NCI-H1417 treated with DMSO at 0.1 percent for 48 hours (cell line): ENCODE data around the gene TP73.
A peak's percentile ranks its signal among the peaks of the same experiment; 100 is the strongest.

ENCODE experiments used
- DNase-seq: peaks from one replicate; lab custom pipeline; 2025; lab: John Stamatoyannopoulos, UW

TP73 gene

DNA sequence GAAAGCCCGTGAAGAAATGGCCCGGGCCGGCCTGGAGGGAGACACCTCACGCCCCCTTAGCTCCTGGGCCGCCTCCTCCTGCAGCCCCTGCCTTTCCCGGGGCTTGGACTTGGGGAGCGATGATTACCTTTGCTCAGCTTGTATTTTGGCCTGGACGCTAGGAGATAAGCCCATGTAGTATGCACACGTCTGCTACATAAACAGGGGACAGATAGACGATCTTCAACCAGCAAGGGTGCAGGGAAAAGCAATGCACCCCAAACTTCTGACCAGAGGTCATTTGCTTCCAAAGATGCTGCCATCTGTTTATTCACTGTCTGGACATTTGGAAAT is 936 bp downstream of the TP73 start:
- DNase-seq = no peak

DNA sequence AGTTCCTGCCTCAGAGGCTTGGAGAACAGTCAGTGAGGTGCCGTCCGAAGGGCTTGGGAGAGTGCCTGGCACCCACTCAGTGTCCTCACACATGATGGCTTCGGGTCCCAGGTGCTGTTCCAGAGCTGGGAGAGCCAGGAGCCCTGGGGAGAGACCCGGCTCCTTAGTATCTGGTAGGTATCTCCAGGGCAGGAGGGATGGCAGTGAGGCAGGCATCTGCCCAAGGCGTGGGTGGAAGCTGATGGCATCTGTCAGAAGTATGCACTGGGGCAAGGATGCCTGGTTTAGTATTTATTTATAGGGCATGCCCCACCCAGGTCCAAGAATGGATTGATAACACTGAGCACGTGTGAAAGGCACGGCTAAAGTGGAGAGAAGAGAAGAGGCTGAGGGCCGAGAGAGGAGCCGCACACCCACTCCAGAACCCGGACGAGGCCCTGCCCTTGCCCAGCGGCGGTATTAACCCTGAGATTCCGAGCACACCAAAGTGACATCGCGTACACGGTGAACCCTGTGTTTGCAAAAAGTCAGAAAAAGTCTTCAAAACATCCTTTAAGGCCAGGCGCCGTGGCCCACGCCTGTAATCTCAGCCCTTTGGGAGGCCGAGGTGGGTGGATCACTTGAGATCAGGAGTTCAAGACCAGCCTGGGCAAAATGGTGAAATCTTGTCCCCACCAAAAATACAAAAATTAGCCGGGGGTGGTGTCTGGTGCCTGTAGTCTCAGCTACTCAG is 2.4 kb downstream of the TP73 start:
- DNase-seq = no peak

DNA sequence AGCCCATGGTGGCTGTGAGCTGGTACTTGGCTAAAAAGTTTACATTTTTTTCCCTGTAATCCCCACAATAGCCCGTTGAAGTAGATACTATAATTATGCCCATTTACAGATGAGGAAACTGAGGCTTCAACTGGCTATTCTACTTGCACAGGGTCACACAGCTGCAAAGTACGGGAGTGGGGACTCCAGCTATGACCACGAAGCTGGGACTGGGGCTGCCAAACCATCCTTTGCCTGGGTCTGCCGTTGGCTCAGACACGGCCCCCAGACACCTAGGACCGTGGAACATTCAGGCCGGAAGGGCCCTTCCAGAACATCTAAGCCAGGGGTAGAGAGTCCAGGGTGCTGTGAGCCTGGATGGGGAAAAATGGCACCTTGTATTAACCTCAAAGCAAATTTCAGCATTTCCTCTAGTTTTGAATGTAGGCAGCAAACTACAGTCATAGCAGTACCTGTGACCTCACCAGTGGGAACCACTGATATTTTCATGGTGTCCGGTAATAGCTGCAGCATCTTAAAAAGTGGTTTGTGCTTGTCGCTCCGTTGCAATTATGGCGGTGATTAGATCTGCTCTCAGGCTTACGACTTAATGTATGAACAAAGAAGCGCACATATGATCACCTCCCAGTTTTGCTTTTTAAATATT is 4.3 kb downstream of the TP73 start:
- no peak for DNase-seq

DNA sequence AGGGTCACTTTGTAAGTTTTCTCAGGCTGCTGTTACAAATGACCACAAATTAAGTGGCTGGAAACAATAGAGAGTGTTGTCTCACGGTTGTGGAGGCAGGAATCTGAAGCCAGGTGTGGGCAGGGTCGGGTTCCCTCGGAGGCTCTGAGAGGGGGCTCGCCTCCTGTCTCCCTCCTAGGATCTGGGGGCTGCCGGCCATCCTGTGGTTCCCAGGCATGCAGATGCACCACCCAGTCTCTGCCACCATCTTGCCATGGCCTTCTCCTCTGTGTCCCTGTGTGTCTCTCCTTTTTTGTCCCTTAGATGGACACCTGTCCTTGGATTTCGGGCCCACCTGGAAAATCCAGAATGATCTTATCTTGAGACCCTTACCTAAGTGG is 4.8 kb downstream of the TP73 start:
- DNase-seq = no peak

DNA sequence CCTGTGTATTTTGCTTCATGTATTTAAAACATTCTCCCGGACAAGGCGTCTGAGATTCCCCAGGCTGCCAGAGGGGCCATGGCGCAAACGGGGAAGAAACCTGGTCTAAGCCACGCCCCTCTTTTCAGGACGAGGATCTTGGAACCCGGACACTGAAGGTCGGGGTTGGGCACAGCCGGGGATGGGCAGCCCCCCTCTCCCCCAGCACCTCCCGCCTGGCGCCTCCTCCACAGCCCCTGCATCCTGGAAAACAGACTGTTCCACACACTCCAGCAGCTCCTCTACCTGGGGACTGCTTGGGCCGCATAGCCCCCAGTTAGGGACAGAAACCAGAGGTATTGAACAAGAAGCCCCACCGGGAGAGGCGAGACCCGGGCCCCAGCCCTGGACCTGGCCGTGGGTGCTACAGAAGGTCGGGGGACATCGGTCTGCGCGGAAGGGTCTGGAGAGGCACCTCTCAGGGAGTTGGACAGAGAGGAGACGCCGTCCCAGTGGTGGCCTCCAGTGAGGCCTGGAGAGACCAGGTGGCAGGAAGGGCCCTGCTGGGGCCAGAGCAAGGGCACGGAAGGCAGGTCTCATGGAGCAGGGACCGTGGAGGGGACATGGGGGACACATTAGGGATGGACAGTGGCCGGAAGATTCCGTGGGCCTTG is 5.4 kb downstream of the TP73 start:
- no peak for DNase-seq

DNA sequence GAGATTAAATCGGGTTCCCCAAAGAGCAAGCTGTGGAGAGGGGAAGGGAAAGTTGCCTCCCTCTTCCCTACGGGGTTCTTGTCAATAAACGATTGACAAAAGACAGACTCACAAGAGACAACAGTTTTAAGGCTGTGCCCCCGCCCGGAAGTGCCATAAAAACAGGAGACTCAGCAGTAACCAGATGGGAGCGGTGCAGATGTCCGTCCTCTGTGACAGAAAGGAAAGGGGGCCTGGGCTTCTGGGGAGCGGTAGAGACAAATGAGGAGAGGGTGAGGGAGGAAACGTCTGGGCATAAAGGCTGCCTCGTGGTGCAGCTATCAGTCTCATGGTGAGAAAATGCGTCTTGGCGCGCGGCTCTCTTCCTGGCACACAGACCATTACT is 5.9 kb downstream of the TP73 start:
- DNase-seq = no peak

DNA sequence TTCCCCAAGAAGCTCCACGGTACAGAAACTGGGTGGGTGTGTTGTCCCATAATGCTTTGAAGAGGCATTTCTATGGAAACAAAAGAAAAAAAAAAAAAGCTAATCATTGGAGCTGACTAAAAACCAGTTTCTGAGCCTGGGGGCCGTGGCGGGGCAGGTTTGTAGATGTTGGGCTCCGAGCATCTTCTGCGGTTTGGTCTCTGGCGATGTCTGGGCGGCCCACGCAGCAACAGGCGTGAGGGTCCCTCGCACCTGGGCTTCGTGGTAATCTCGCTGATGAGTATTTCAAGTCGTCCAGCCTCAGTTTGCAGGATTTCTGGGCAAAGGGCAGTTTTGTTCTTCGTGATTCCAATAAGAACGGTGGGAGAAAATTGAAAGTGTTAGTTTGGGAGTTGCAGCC is 6.8 kb downstream of the TP73 start:
- no peak for DNase-seq

DNA sequence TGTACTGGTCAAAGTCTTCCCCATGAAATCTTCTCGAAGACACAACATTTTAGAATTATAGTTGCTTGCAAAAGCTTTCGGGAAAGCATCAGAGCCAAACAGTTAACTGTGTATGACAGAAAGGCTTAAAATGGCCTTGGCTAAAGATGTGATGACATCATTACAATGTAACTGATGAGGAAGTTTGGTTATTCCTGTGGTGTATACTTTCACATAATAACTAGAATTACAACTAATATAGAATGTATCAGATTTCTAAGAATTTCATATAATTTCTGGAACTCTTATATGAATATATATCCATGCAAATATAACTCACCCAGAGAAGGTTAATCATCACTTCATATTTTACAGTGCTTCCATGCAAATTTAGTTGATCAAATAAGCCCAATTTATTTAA is 8.4 kb downstream of the TP73 start:
- DNase-seq = no peak

DNA sequence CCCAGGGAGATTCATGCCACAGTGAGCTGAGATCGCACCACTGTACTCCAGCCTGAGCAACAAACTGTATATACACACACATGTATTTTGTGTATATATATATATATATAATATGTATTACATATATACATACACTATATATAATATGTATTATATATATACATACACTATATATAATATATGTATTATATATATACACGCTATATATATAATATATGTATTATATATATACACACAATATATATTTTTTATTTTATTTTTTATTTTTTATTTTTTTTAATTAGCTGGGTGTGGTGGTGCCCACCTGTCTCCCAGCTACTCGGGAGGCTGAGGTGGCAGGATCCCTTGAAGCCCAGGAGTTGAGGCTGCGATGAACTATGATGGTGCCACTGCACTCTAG is 9.3 kb downstream of the TP73 start:
- DNase-seq = no peak

DNA sequence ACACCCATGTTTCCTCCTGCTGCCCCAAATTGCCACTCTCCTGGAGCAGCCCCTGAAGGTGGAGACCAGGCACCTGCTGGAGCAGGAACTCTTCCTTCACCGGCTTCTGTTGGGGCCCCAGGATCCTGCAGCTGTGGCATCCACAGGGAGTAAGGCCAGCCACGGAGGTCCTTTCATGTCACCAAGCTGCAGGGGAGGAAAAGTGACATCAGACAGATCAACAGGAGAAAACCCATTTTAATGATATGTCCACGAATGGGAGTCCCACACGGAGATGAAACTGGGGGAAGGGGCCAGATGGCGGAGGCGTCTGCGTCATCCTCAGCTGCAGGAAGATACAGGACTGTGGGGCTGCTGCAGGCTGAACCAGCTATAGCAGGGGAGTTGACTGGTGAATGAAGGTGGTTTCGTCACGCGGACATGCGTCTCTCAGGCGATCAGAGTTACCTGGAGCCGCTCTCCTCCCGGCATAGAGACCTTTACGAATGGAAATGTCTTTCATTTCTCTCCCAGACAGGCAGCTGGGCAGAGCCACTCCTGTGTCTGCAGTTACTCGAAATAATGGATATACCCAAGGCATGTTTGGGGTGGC is 9.9 kb downstream of the TP73 start:
- no peak for DNase-seq

DNA sequence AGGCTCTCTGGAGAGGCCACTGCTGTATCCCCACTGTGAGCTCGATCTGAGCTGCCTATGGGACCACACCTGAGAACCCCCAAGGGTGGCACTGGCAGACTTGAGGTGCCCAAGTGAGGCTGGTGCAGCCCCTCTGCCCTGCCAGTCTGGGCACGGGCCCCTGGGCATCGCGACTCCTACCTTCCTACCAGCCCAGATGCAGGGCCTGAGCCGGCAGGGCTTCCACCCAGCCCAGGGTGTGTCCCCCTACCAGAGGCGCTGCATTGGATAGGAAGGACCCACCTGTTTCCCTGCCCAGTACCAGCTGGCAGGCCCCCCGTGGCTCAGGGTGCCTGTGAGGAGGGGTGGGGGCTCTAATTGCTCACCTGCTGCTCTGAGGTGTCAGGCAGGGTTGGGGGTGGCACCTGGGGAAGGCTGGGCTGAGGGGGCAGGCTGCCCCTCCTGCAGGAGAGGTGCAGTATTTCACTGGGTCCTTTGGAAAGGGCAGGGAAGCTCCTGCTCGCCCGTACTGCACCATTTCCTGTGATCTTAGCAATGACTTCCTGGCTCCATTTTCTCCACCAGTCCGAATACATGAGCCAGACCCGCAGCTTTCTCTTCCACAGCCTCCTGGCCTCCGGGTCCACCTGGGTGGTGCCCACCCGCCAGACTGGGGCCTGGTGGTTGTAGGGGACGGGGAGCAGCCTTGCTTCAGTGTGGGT is 11.8 kb downstream of the TP73 start:
- DNase-seq = peak; percentile 59

DNA sequence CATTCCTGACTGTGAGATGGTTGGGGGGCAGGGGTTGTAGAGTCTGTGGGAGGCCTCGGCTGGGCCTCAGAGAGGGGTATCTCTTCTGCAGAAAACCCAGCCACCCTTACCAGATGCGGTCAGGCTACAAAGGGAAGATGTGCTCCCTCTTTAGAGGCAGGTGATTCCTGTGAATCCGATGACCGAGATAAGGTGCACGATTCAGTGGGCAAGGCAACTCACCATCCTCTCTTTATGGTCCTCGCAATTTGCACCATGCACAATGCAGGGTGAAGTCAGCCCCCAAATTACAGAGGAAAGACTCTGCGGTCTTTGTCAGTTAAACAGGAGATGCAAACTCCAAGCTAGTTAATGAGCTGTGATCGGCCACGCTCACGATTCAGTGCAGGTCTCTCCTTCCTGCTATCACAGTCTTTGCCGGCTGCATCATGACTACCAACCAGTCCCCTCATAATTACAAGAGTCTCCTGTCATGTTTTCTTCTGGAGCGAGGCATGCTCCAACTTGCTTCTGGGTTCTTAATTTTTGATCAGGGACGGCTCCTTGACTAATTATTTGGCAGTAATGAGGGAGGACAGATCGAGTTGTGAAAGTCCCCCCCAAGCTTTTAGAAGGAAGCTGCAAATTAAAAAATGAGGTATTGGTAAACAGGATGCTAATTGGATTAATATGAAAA is 12.5 kb downstream of the TP73 start:
- no peak for DNase-seq

DNA sequence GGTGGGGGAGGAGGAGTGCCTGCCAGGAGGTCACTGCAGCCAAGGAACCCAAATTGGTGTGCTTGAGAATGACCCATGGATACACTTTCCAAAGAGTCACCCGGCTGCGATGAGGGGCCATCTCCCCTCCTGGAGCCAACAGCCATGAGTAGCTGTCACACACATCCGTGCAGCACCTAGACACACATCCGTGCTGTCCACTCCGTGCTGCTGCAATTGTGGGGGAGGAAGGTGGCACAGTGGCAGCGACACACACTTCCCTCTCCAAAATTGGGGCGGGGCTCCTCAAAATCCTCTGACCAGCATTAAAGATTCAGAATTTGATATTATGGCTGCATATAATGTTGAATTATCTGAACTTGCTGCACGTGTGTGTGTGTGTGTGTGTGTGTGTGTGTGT is 15.8 kb downstream of the TP73 start:
- no peak for DNase-seq

DNA sequence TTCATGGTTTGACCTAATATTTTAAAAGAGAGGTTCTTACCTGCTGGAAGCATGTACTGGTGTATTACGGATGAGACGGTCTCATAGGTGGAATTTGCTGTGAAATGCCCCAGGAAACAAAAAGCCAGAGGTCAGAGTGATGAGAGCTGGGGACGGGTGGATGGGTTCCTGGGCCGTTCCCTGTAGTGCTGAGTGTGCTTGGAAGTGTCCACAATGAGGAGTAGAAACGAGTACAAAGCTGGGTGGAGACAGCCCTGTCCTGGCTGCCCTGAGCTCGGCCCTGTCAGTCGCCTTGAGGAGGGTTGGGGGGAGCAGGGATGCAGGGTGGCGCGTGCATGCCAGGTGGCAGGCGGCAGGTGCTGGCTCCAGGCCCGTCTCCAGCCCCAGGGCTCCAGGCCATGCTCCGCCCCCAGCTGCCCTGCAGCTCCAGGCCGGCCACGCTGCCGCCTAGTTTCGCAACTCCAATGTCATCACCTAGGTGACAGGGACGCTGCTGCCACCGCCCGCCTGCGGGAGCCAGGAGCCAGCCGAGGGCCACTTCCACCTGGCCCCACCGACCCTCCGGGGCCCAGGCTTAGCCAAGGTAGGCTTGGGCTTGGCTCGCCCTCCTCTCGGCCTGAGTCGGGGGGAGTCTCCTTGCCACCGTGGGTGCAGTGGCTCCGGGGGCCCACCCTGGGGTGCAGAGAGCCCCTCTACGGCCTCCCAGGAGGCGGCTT is 16.4 kb downstream of the TP73 start:
- DNase-seq = peak; percentile 73

DNA sequence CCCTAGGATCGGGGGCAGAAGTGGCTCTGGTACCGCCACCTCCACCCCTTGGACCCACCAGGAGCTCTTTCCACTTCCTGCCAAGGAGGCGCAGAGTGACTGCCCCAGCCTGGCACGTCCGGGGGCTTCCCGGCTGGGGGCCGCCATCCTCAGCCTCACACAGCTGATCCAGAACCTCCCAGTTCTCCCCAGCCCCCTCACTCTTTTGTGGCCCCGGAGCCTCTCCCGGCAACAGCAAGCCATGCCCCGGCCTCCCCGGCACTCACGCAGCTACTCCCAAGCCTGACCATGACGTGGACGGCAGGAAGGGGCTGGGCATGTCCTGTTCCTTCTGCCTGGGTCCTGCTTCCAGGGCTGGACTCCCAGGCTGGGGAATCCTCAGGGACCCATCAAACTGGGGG is 17.1 kb downstream of the TP73 start:
- no peak for DNase-seq

DNA sequence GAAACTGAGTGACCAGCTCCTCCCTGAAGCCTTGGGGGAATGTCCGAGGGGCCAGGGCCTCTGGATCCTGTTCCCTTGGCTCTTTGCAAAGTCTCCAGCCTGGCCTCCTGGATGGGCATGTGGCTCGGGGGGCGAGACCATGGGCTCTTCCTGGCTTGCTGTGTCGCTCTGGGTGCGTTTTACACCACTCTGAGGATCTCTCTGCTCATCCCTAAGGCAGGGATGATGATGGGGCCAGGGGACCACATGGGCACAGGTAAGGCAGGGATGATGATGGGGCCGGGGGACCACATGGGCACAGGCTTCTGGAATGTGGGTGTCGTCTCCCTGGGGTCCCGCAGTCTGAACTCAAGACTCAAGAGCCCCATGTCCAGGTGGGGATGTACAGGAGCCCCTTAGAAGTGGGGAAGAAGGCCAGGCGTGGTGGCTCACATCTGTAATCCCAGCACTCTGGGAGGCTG is 17.7 kb downstream of the TP73 start:
- DNase-seq = no peak

DNA sequence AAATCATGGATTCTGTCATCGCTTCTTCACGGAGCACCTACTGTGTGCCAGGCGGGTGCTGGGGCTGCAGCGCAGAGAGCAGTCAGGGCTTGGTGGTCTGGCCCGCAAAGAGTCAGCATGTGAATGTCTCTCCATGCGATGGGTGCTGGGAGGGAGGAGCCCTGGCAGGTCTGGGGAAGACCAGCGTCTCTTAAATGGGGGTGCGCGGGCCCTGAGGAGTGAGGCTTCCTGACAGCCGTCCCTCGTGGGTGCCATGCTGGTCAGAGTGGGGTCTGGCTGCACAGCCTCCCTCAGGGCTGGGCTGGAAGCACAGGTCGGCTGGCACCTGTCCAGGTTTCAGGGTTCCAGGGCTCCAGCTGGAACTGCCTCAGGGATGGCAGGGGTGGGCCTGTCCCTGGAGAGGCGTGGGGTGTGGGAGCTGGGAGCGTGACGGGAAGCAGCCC is 18.5 kb downstream of the TP73 start:
- no peak for DNase-seq

DNA sequence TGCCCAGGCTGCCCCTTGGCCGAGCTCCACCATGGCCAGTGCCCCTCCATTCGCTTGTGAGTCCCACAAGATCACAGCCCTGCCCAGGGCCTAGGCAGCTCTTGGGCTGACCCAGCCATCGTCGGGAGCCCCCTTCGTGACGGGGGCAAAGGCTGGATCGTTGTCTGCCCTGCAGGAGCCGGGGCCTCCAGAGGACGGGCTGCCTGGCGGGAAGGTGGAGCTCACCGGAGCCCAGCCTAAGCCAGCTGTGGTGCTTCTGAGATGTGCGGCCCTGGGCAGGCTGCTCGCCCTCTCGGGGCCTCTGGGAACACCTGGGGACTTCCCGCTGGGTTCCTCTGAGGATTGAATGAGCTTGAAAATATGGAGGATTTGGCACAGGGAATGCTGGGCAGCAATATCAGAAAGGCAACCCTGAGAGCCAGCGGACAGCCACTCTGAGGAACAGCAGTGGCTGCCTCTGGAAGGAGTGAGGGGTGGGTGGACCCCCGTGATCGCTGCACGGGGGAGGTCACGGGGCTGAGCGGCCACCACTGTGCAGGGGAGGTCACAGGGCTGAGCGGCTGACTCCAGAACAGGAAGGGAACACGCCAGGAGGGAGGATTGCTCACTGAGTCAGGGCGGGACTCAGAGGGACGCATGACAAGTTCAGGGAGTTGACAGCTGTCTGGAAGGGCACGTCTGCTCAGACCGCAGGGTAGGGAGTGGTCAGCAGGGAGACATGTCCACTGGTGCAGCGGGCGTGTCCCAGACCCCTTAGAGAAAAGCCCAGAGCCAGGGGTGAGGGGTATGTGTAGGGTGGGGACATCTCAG is 19.3 kb downstream of the TP73 start:
- DNase-seq = no peak

DNA sequence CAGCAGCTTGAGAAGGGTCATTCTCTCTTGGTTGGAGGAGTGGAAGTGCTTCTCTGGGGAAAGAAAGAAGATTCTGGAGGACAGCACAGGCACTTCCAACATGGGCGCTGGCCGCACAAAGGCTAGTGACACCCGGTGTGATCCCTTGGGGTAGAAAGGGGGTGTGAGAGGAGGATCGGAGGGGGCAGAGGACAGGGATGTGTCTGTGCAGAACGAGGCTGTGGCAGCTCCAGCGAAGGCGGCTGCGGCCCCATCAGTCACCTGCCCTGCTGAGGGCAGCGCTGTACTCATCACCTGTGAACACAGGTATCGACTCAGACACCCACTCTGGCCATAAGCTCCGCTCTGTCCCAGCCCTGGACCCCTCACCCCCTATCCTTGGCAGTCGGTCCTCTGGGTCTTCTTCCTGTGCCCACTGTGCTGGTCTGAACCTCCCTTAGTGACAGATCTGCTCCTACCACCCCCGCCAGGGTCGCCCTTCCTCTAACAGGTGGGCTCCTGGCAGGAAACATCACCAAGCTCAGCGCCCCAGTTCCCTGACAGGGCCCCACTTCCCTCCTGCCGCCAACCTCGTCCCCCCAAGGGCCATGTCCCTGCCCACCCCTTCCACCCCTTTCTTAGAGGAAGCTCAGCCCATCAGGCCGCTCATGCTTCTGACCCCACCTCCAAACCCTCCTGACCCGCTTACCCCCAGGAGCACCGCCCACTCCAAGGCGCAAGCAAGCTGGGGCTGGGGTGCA is 20.1 kb downstream of the TP73 start:
- DNase-seq = no peak

DNA sequence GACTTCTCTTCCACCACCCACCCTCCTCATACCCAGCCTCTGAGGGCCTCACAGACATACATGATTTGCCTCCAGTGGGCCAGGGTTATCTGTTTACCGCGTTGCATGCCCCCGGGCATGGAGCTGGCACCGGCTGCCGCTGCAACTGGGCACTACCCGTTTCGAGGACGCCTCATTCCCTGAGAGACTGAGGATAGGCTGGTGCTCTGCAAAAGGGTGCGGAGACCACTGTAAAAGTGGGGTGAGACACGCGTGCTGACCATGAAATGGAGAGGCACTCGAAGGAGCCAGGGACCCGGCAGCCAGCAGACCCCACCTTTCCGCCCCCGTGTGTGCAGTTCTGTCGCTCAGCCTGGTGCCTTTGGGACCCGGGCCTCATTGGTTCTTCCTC is 20.6 kb downstream of the TP73 start:
- no peak for DNase-seq
